Kidney (tissue), 14 donors: ENCODE results near the gene OSBPL10. TPM values are rescaled to one million over a fixed set of nuclear protein-coding genes. Genes with fewer than 3 reads are reported as not detected.

ENCODE experiments used
- DNase-seq, 5 donors: peaks; one replicate each; pipeline ENCODE4 v3.0.0-alpha.2; 2013 to 2020
- FAIRE-seq: peaks from 2 replicates; lab custom pipeline; 2012; peaks lifted over from hg19 to GRCh38; lab: Jason Lieb, UNC
- H3K27ac ChIP-seq, 2 donors: one replicate each; pipeline ENCODE4 v1.7.0; 2013; ENCODE audit warnings: low read depth in 2 of 2, low read length in 2 of 2, inconsistent platforms in 1 of 2
- H3K27me3 ChIP-seq: one replicate; pipeline ENCODE4 v1.7.1; 2013; ENCODE audit warnings: low read length, inconsistent platforms; ENCODE audit not compliant: control insufficient read depth, insufficient read depth
- H3K36me3 ChIP-seq, 3 donors: one replicate each; pipeline versions ENCODE4 v1.7.0 to v1.7.1; 2013; ENCODE audit warnings: low read length in 3 of 3, control low read depth in 1 of 3, inconsistent platforms in 1 of 3; ENCODE audit not compliant: insufficient read depth in 3 of 3, control insufficient read depth in 2 of 3
- H3K4me1 ChIP-seq, 3 donors: one replicate each; pipeline versions ENCODE4 v1.7.0 to v1.7.1; 2013; ENCODE audit warnings: low read length in 3 of 3, inconsistent platforms in 1 of 3, low read depth in 1 of 3; ENCODE audit not compliant: control insufficient read depth in 2 of 3, insufficient read depth in 2 of 3
- H3K4me3 ChIP-seq, 3 donors: one replicate each; pipeline versions ENCODE4 v1.7.0 to v1.8.1; 2013; ENCODE audit warnings: low read length in 3 of 3, control low read depth in 1 of 3, inconsistent platforms in 1 of 3
- H3K9ac ChIP-seq, 3 donors: one replicate each; pipeline versions ENCODE4 v1.7.0 to v1.7.1; 2013; ENCODE audit warnings: low read length in 3 of 3, control low read depth in 1 of 3, inconsistent platforms in 1 of 3
- H3K9me3 ChIP-seq, 3 donors: one replicate each; pipeline versions ENCODE4 v1.7.0 to v1.7.1; 2013; ENCODE audit warnings: low read length in 3 of 3, control low read depth in 1 of 3, inconsistent platforms in 1 of 3; ENCODE audit not compliant: control insufficient read depth in 2 of 3, insufficient read depth in 1 of 3
- CTCF ChIP-seq: IDR thresholded peaks from 3 replicates; pipeline ENCODE4 v1.5.1; 2012; ENCODE audit warnings: mild to moderate bottlenecking, moderate library complexity, borderline replicate concordance; ENCODE audit not compliant: insufficient read depth; ENCODE audit errors: extremely low read depth
- intact Hi-C: fragments of 100-400 bp; cut with DNase I; formaldehyde crosslinking; loops from one replicate; pipeline ENCODE4 v1.11.1; 2022
- polyA plus RNA-seq: library from polyadenylated mRNA; stranded (reverse); fragments of 350-450 nt; fragmentation: Illumina TruSeq; extraction: RNeasy Lipid Tissue Mini Kit (QIAGEN cat#74804); gene quantifications from one replicate; pipeline ENCODE4 v1.2.3, GENCODE V29; 2014; ENCODE audit warnings: low read depth, low replicate concordance; ENCODE audit not compliant: insufficient read depth
- total RNA-seq: library from RNA; stranded (reverse); fragmentation: NEBNext Ultra II Directional; extraction: Animal tissue kit (Norgen Biotek cat#: 25700); gene quantifications from one replicate; pipeline ENCODE4 v1.2.1, GENCODE V29; 2021
- donor health status: control.
- donor health status: control.
- donor health status: control.
- donor health status: control.
- donor health status: control.
- donor health status: DM: yes; HTN: yes; CAD: no.
- donor health status: Normal renal cell carcinoma (clear cell type).

OSBPL10 gene
- total and polyA plus RNA-seq, 2 donors from 2014 or later: 11.8 to 89.3 TPM

GRCh38 chr3:31668242-31668641 lies 312.8 kb downstream of the OSBPL10 start:
- no peak overlapping the region for H3K4me3 ChIP-seq

GRCh38 chr3:31667582-31667981 lies 313.5 kb downstream of the OSBPL10 start:
- Histone ChIP-seq H3K4me3 (no peak overlapping the region), H3K4me1 (peaks cover 0 to 15% (median 12%) of the 10 kb centered on the region in 3 donors), H3K9me3 (no peaks in the 10 kb centered on the region), H3K9ac (no peak overlapping the region), H3K27me3 (no peaks in the 10 kb centered on the region), H3K27ac (no peak overlapping the region), H3K36me3 (no peaks in the 10 kb centered on the region)
- no peak for TF ChIP-seq CTCF
- intact Hi-C loops: no loop called here
- no peak for DNase-seq
- no peak for FAIRE-seq

More at GRCh38 chr3:31668242-31668641, 312.8 kb downstream of the OSBPL10 start:
- no peak overlapping the region for H3K27ac ChIP-seq
- H3K36me3 ChIP-seq: no peaks in the 10 kb centered on the region
- FAIRE-seq (no peak), DNase-seq (no peak)
- H3K27me3 ChIP-seq: no peaks in the 10 kb centered on the region
- H3K9ac ChIP-seq: no peak overlapping the region
- no peak for TF ChIP-seq CTCF
- no peaks in the 10 kb centered on the region for H3K9me3 ChIP-seq
- peaks cover 0 to 15% (median 5%) of the 10 kb centered on the region in 3 donors for H3K4me1 ChIP-seq
- intact Hi-C loops: no loop called here

- FAIRE-seq: no peak
Measured at GRCh38 chr3:31664031-31664430, 317.0 kb downstream of the OSBPL10 start.

More at GRCh38 chr3:31664031-31664430, 317.0 kb downstream of the OSBPL10 start:
- no peak overlapping the region for H3K27ac ChIP-seq
- H3K9me3 ChIP-seq: no peaks in the 10 kb centered on the region
- H3K4me3 ChIP-seq: no peak overlapping the region
- H3K9ac ChIP-seq: no peak overlapping the region
- TF ChIP-seq CTCF: no peak
- intact Hi-C loops: no loop called here
- H3K27me3 ChIP-seq: no peaks in the 10 kb centered on the region
- no peak for DNase-seq
- peaks cover 0 to 7% (median 0%) of the 10 kb centered on the region in 3 donors for H3K36me3 ChIP-seq
- peaks cover 0 to 6% (median 4%) of the 10 kb centered on the region in 3 donors for H3K4me1 ChIP-seq
